ENCODE results near the gene SENP5.

DNA sequence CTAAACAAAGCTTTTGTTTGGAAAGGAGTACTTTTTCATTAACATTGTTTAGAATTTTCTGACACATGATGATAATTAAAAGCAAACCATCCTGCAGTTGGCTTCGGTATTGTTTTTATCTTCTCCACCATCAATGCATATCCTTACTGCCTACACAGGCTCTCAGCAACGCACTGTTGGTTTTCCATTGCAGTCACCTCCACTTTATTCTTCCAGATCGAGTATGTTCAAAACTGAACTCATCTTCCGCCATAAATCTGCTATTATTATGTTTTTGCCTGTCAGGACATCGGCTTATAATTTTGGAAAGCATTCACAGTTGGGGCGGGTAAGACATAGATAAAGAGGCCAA, 589 bp upstream of the SENP5 start:
- no peak for TF ChIP-seq EZH2phosphoT487 (IDR thresholded peaks at IDR 0.05; ENCODE audit: low read depth, severe bottlenecking, unreplicated experiment)
- TF ChIP-seq, protein P1, sequence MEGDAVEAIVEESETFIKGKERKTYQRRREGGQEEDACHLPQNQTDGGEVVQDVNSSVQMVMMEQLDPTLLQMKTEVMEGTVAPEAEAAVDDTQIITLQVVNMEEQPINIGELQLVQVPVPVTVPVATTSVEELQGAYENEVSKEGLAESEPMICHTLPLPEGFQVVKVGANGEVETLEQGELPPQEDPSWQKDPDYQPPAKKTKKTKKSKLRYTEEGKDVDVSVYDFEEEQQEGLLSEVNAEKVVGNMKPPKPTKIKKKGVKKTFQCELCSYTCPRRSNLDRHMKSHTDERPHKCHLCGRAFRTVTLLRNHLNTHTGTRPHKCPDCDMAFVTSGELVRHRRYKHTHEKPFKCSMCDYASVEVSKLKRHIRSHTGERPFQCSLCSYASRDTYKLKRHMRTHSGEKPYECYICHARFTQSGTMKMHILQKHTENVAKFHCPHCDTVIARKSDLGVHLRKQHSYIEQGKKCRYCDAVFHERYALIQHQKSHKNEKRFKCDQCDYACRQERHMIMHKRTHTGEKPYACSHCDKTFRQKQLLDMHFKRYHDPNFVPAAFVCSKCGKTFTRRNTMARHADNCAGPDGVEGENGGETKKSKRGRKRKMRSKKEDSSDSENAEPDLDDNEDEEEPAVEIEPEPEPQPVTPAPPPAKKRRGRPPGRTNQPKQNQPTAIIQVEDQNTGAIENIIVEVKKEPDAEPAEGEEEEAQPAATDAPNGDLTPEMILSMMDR (IDR thresholded peaks at IDR 0.05; ENCODE audit: poor library complexity): no peak
